Measurements from ENCODE around the gene COX20. TPM values are rescaled to one million over a fixed set of nuclear protein-coding genes. Genes with fewer than 3 reads are reported as not detected.

Gene COX20
- total and polyA plus RNA-seq, 2 of the 13 experiments (the other 11 are each of a cell fraction or from before 2014, with no cell fraction given), result 34.4 to 95.8 TPM

DNA sequence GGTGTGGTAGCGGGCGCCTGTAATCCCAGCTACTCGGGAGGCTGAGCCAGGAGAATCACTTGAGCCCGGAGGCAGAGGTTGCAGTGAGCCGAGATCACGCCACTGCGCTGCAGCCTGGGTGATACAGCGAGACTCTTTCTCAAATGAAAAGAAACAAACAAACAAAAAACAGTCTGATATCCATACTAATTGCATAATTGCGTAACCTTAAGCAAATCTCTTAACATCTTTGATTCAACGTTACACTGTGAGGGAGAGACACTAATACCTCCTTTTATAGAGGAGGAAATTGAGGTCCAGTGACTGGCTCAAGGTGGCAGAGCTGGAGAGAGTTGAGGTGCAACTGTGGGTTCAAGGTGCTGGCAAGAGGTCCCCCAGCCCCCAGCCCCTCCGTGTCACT, 12.6 kb upstream of the COX20 start:
- CTCF ChIA-PET (ENCODE audit: low intra/inter-chr PET ratio, low total read pairs), result no interaction called here

DNA sequence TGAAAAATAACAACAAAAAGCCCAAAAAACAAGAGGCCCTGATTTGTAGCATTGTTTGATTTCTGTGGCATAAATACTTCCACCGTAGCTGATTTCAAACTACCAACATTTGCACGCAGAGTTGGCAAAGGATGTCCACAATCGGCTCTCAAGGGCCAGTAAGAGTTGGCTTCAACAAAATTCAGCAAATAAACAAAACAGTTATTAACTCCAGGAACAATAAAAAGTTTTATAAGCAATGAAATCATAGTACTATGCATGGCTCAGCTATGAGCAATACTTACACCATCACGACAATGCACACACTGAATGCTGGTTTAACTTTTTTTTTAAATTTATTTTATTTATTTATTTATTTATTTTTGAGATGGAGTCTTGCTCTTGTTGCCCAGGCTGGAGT, 8.7 kb upstream of the COX20 start:
- FAIRE-seq, result no peak
- Histone ChIP-seq H3K4me1 (ENCODE audit: insufficient read depth, low read length) (peaks cover 9% of the 10 kb centered on the region; the same call in 1 of the 2 replicates), H4K20me1 (ENCODE audit: insufficient read depth, low read length) (no peaks in the 10 kb centered on the region), H3K27me3 (ENCODE audit: control insufficient read depth in 1 of 2, insufficient read depth in 2 of 2, low read length in 2 of 2) (no peaks in the 10 kb centered on the region), H3K4me2 (ENCODE audit: low read depth, low read length) (no peak overlapping the region), H3K79me2 (ENCODE audit: insufficient read depth, low read length) (no peaks in the 10 kb centered on the region), H3K9ac (ENCODE audit: insufficient read depth, low read depth, low read length) (no peak overlapping the region), H2AFZ (ENCODE audit: low read length) (no peak overlapping the region), H3K4me3 (replicated peaks in 1 of 3; ENCODE audit: insufficient read depth in 1 of 3, low read depth in 2 of 3, low read length in 3 of 3) (no peak overlapping the region), H3K36me3 (replicated peaks in 1 of 2; ENCODE audit: control insufficient read depth in 1 of 2, insufficient read depth in 2 of 2, low read length in 2 of 2) (no peaks in the 10 kb centered on the region), H3K27ac (ENCODE audit: extremely low read length, insufficient read depth, low read length) (no peak overlapping the region), H3K9me3 (ENCODE audit: low read length) (no peaks in the 10 kb centered on the region)
- POLR2A ChIA-PET, result no interaction called here
- TF ChIP-seq, protein P1, sequence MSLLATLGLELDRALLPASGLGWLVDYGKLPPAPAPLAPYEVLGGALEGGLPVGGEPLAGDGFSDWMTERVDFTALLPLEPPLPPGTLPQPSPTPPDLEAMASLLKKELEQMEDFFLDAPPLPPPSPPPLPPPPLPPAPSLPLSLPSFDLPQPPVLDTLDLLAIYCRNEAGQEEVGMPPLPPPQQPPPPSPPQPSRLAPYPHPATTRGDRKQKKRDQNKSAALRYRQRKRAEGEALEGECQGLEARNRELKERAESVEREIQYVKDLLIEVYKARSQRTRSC (CRISPR knock-in tag; IDR thresholded peaks at IDR 0.05; ENCODE audit: low read depth), result no peak
- TF ChIP-seq FOSL2 (CRISPR knock-in tag; IDR thresholded peaks at IDR 0.05), result no peak
- BruUV-seq (replicated peaks), result no TSS peak
- WGBS (ENCODE audit: low lambda C conversion rate), result 93% methylated on average over 4 of the region's 4 CpGs
- ATAC-seq, result no peak
- DNase-seq (ENCODE audit: low spot score), result no peak
- in situ Hi-C loops (cut with HindIII; ENCODE audit: extremely low pct_ligation_motif_present, low pct_unique_long_range_greater_than_20kb), result no loop called here
- intact Hi-C loops (cut with micrococcal nuclease; ENCODE audit: unreplicated experiment), result no loop called here
- CTCF ChIA-PET (ENCODE audit: low intra/inter-chr PET ratio, low total read pairs), result no interaction called here

More for the DNA sequence above, 12.6 kb upstream of the COX20 start:
- H3K27ac ChIP-seq (ENCODE audit: extremely low read length, insufficient read depth, low read length), result no peak overlapping the region
- FAIRE-seq, result no peak
- H3K4me2 ChIP-seq (ENCODE audit: low read depth, low read length), result no peak overlapping the region
- peaks cover 6% of the 10 kb centered on the region for H3K4me1 ChIP-seq (ENCODE audit: insufficient read depth, low read length)
- POLR2A ChIA-PET, result no interaction called here
- ATAC-seq, result no peak
- TF ChIP-seq CEBPG (CRISPR knock-in tag; IDR thresholded peaks at IDR 0.05), result peak; percentile 23; the same call in 1 of the 2 replicates
- TF ChIP-seq, protein P2, sequence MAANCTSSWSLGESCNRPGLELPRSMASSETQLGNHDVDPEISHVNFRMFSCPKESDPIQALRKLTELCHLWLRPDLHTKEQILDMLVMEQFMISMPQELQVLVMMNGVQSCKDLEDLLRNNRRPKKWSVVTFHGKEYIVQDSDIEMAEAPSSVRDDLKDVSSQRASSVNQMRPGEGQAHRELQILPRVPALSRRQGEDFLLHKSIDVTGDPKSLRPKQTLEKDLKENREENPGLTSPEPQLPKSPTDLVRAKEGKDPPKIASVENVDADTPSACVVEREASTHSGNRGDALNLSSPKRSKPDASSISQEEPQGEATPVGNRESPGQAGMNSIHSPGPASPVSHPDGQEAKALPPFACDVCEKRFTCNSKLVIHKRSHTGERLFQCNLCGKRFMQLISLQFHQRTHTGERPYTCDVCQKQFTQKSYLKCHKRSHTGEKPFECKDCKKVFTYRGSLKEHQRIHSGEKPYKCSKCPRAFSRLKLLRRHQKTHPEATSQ (CRISPR knock-in tag; IDR thresholded peaks at IDR 0.05; ENCODE audit: borderline replicate concordance), result no peak
- peak; percentile 79 for TF ChIP-seq CEBPB (IDR thresholded peaks at IDR 0.05; ENCODE audit: borderline replicate concordance, low read depth, low read length)
- no peaks in the 10 kb centered on the region for H3K27me3 ChIP-seq (ENCODE audit: control insufficient read depth in 1 of 2, insufficient read depth in 2 of 2, low read length in 2 of 2)
- H3K9ac ChIP-seq (ENCODE audit: insufficient read depth, low read depth, low read length), result no peak overlapping the region
- H4K20me1 ChIP-seq (ENCODE audit: insufficient read depth, low read length), result no peaks in the 10 kb centered on the region
- no peak for DNase-seq (ENCODE audit: low spot score)
- BruUV-seq (replicated peaks), result no TSS peak
- no peaks in the 10 kb centered on the region for H3K9me3 ChIP-seq (ENCODE audit: low read length)
- no peaks in the 10 kb centered on the region for H3K36me3 ChIP-seq (replicated peaks in 1 of 2; ENCODE audit: control insufficient read depth in 1 of 2, insufficient read depth in 2 of 2, low read length in 2 of 2)
- 98% methylated on average over 11 of the region's 11 CpGs for WGBS (ENCODE audit: low lambda C conversion rate)
- intact Hi-C loops (cut with micrococcal nuclease; ENCODE audit: unreplicated experiment) (no loop called here), in situ Hi-C loops (cut with HindIII; ENCODE audit: extremely low pct_ligation_motif_present, low pct_unique_long_range_greater_than_20kb) (no loop called here)
- H3K4me3 ChIP-seq (replicated peaks in 1 of 3; ENCODE audit: insufficient read depth in 1 of 3, low read depth in 2 of 3, low read length in 3 of 3), result no peak overlapping the region
- H3K79me2 ChIP-seq (ENCODE audit: insufficient read depth, low read length), result no peaks in the 10 kb centered on the region
- no peak overlapping the region for H2AFZ ChIP-seq (ENCODE audit: low read length)

Measured in HepG2 (cell line).